Measurements from ENCODE around the gene TRIM17.

The TRIM17 gene

DNA sequence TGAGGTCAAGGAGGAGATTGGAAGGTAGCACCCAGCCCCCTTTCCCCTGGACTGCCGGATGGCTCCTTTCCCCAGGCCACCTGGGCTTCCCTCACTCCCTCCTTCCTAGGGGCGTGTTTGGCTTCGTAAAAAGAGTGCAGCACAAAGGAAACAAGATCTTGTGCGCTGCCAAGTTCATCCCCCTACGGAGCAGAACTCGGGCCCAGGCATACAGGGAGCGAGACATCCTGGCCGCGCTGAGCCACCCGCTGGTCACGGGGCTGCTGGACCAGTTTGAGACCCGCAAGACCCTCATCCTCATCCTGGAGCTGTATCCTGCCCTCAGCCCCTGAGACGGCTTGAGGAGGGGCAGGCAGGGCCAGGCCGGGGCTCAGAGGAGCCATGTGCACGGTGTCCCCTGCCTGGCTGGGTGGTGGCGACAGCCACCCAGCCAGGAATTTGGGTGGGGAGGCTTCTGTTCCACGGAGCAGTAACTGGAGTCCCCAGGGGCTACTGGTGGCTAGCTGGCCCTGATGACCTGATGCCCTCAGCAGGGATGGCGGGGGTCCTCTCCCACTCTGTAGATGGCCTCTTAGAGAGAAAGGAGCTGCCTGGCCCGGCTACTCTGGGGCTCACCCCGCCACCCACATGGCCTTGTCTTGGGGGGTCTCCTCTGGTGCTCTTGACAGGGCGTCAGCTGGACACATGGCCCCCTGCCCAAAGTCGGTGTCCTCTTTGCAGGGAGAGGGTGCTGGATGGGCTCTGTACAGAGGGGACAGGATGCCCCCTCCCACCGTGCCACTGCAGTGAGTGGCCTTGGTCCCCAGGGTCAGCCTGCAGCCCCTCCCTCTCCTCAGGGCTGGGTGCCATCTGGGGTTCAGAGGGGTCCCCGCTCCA lies 49.6 kb downstream of the TRIM17 start:
- DNase-seq (ENCODE audit: low read depth), result no peak

DNA sequence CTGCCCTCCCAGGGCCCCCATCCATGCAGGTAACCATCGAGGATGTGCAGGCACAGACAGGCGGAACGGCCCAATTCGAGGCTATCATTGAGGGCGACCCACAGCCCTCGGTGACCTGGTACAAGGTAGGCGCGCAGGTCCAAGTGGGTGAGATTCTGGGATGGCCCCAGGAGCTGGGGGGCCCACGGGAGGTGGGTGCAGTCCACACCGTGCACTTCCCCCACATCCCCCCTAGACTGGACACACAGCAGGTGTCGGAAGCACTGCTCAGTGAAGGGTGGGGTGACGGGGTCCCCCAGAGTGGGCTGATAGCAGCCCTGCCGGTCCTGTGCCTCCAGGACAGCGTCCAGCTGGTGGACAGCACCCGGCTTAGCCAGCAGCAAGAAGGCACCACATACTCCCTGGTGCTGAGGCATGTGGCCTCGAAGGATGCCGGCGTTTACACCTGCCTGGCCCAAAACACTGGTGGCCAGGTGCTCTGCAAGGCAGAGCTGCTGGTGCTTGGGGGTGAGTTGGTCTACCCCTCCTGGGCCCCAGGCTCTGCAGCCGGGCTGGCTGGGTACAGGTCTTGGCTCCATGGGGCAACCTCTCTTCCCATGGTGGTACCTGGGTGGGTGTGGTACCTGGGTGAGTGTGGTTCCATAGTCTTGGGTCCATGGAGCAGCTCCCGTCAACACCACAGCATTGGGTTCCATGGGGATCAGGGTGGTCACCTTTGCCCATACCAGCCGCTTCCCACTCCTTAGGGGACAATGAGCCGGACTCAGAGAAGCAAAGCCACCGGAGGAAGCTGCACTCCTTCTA lies 50.4 kb downstream of the TRIM17 start:
- DNase-seq (ENCODE audit: low read depth), result no peak

- DNase-seq (ENCODE audit: low read depth), result no peak
Observed at GRCh38 chr1:228365271-228366061, 51.2 kb downstream of the TRIM17 start.

DNA sequence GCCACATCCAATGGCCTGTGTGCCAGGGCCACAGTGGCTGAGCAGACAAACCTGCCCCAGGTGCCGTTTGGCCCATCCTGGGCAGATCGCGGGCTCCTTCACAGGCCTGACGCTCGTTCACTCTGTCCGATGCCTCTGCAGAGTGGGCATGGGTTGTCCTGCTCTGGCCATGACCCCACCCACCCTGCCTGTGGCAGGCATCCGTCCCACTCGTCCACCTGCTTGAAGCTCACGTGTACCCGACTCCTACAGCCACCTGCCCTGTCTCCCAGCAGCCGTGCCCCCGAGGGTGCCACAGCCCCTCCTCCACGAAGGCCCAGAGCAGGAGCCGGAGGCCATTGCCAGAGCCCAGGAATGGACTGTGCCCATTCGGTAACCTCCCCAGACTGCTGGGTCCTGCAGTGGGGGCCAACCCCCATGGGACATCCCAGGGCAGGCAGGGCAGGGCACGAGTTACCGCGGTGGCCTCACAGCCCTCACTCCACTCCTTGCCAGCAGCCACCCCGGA lies 51.9 kb downstream of the TRIM17 start:
- no peak for DNase-seq (ENCODE audit: low read depth)

- DNase-seq (ENCODE audit: low read depth), result no peak
Observed at GRCh38 chr1:228364068-228364705, 52.5 kb downstream of the TRIM17 start.

DNA sequence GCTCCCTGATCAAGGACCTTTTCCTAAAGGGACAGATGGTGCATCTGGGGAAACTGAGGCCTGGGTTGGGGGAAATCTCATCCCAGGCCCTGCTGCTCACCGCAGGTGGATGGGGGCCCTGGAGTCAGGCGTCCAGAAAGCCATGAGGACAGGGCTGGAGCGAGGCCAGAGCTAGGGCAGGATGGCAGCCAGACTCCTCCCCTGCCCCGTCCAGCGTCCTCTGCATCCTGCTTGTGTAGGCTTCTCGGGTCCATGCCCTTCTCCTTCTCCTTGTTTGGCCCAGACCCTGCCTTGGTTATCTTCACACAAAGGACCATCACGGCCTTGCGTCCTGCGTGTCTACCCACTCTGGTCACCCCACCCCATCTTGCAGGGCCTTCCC lies 53.0 kb downstream of the TRIM17 start:
- DNase-seq (ENCODE audit: low read depth), result no peak

- no peak for DNase-seq (ENCODE audit: low read depth)
Observed at GRCh38 chr1:228362884-228363450, 53.7 kb downstream of the TRIM17 start.

- no peak for DNase-seq (ENCODE audit: low read depth)
Observed at GRCh38 chr1:228362141-228362883, 54.3 kb downstream of the TRIM17 start.

GRCh38 chr1:228361314-228362140 lies 55.1 kb downstream of the TRIM17 start:
- no peak for DNase-seq (ENCODE audit: low read depth)

GRCh38 chr1:228360533-228361313 lies 55.9 kb downstream of the TRIM17 start:
- DNase-seq (ENCODE audit: low read depth), result no peak

DNA sequence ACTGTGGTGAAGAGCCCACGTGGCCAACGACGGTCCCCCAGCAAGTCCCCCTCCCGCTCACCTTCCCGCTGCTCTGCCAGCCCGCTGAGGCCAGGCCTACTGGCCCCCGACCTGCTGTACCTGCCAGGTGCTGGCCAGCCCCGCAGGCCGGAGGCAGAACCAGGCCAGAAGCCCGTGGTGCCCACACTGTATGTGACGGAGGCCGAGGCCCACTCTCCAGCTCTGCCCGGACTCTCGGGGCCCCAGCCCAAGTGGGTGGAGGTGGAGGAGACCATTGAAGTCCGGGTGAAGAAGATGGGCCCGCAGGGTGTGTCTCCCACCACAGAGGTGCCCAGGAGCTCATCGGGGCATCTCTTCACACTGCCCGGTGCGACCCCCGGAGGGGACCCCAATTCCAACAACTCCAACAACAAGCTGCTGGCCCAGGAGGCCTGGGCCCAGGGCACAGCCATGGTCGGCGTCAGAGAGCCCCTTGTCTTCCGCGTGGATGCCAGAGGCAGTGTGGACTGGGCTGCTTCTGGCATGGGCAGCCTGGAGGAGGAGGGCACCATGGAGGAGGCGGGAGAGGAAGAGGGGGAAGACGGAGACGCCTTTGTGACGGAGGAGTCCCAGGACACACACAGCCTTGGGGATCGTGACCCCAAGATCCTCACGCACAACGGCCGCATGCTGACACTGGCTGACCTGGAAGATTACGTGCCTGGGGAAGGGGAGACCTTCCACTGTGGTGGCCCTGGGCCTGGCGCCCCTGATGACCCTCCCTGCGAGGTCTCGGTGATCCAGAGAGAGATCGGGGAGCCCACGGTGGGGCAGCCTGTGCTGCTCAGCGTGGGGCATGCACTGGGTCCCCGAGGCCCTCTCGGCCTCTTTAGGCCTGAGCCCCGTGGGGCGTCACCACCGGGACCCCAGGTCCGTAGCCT lies 56.8 kb downstream of the TRIM17 start:
- no peak for DNase-seq (ENCODE audit: low read depth)

DNA sequence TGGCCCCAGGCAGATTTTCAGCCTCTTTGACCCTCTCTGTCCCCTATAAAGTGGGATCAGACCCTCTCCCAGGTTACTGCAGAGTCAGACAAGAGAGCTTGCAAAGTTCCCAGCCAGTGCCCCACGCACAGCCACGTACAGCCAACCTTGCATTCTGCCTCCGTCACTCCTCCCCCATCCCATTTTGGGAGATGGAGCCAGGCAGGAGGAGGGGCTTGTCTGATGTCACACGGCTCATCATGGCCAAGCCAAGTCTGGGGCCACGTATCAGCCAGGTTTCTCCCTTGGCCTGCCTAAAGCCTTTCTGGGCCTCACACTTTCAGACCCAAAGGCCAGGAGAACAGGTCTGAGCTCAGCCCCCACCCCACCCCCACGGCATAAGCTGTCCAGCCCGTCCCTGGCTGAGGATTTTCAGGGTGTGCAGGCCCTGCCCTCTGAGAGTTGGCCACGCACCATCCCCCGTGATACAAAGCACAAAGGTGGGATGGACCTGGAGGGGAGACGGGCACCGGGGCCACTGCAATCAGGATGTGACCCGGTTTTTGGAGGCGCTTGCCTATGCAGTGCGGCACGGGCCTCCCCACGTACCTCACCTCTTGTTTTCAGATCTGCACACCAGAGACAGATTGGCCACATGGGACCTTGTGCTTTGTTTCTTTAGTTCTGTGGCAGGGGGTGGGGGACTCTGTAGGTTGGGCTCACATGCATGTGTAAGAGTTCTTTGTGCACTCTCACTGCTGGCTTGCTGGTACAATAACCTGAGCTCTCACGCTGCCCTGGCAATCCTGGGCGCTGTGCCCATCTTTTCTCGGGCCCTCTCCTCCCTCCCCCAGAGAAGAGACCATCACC lies 57.7 kb downstream of the TRIM17 start:
- no peak for DNase-seq (ENCODE audit: low read depth)

DNA sequence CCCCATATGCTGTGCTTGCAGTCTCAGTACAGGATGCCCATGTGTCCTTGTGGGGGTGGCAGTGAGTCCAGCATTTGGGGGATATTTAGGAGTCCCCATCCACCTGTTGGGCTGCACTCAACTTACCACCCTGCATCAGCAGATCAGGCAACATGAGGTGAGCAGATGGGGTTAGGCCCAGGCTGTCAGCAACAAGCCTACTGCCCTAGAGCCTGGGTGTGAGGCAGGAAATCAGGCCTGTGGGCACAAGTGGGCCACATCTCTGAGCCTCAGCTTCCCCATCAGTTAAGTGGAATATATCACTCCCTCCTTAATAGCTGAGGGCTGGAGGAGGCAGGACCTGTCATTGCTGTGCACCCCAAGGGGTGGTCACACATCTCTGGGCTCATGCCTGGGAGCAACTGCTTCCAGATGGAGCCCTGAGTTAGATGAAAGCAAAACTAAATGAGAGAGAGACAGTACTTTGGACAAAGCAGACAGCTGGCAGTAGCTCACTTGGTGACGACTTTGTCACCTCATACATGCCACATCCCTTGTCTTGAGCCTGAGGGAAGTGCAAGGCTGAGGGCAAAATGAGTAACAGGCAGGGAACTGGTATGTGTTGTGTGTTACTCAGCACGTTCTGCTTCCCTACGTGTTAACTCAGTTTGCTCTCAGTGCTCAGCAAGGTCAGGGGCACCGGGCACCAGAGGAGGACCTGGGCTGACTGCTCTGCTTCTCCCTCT lies 58.5 kb downstream of the TRIM17 start:
- no peak for DNase-seq (ENCODE audit: low read depth)

Data from activated T-cell treated with anti-CD3 and anti-CD28 coated beads for 1 hour (primary cell).